HepG2 (cell line): ENCODE measurements around the gene LRGUK. TPM values are rescaled to one million over a fixed set of nuclear protein-coding genes. Genes with fewer than 3 reads are reported as not detected.

ENCODE experiments used
- ATAC-seq: fragments of 200-7000 bp; cut with Tn5 transposase; 3 replicates; pipeline ENCODE4 v1.9.1; 2020; ENCODE audit warnings: mild to moderate bottlenecking, moderate library complexity
- BruUV-seq: library from RNA; stranded (reverse); fragments of 400-500 nt; replicated peaks from 2 replicates; lab custom pipeline; 2021; lab: Mats Ljungman, UMichigan
- CTCF ChIA-PET: fragments of 300-600 bp; formaldehyde crosslinking; extraction: SDS; loops from one replicate; lab custom pipeline; 2021; ENCODE audit warnings: low total read pairs, inconsistent platforms, low intra/inter-chr PET ratio; lab: Yijun Ruan, JAX
- POLR2A ChIA-PET: fragments of 350-600 bp; sonication (Branson Sonifier 250); formaldehyde crosslinking; loops from one replicate; lab custom pipeline; 2020; ENCODE audit warnings: antibody characterized with exemption, inconsistent platforms; lab: Yijun Ruan, JAX
- DNase-seq: peaks from one replicate; pipeline ENCODE4 v3.0.0-alpha.2; 2015; ENCODE audit warnings: low spot score
- FAIRE-seq: peaks from 3 replicates; lab custom pipeline; 2011; peaks lifted over from hg19 to GRCh38; lab: Jason Lieb, UNC
- H2AFZ ChIP-seq: one replicate; pipeline ENCODE4 v1.6.1; 2011; ENCODE audit warnings: low read length, inconsistent platforms
- H3K27ac ChIP-seq: fragments of 300-600 bp; 3 replicates; pipeline ENCODE4 v1.8.0; 2011; ENCODE audit warnings: mixed run types, mild to moderate bottlenecking, mixed read lengths, low read length, inconsistent platforms; ENCODE audit not compliant: insufficient read depth; ENCODE audit errors: extremely low read length
- H3K27me3 ChIP-seq, 2 experiments: fragments of 200-600 bp in 1 of 2; 2 replicates in 1 of 2; 3 replicates in 1 of 2; pipeline versions ENCODE4 v1.6.0 to v1.8.0; 2011; ENCODE audit warnings: low read length in 2 of 2, mild to moderate bottlenecking in 2 of 2, moderate library complexity in 2 of 2, inconsistent platforms in 1 of 2; ENCODE audit not compliant: insufficient read depth in 2 of 2, control insufficient read depth in 1 of 2
- H3K36me3 ChIP-seq, 2 experiments: fragments of 200-600 bp in 1 of 2; replicated peaks in 1 of 2; 2 replicates in 1 of 2; 3 replicates in 1 of 2; pipeline versions ENCODE4 v1.5.1 to v1.8.0; 2011; ENCODE audit warnings: low read length in 2 of 2, inconsistent platforms in 1 of 2; ENCODE audit not compliant: insufficient read depth in 2 of 2, control insufficient read depth in 1 of 2
- H3K4me1 ChIP-seq: 2 replicates; pipeline ENCODE4 v1.5.1; 2012; ENCODE audit warnings: low read length, inconsistent platforms; ENCODE audit not compliant: insufficient read depth
- H3K4me2 ChIP-seq: 2 replicates; pipeline ENCODE4 v1.6.0; 2011; ENCODE audit warnings: low read depth, low read length, inconsistent platforms
- H3K4me3 ChIP-seq, 3 experiments: fragments of 200-600 bp in 1 of 3; sonication (generic), shearing (Covaris generic) in 1 of 3; replicated peaks in 1 of 3; 2 replicates each; pipeline ENCODE4 v1.5.1; 2011 to 2016; ENCODE audit warnings: low read length in 3 of 3, inconsistent platforms in 2 of 3, low read depth in 2 of 3, mild to moderate bottlenecking in 2 of 3, control low read depth in 1 of 3, mixed read lengths in 1 of 3; ENCODE audit not compliant: insufficient read depth in 1 of 3
- H3K79me2 ChIP-seq: one replicate; pipeline ENCODE4 v1.6.1; 2011; ENCODE audit warnings: low read length, inconsistent platforms; ENCODE audit not compliant: insufficient read depth
- H3K9ac ChIP-seq: 2 replicates; pipeline ENCODE4 v1.6.0; 2011; ENCODE audit warnings: mild to moderate bottlenecking, low read depth, low read length, inconsistent platforms; ENCODE audit not compliant: insufficient read depth
- H3K9me3 ChIP-seq: 2 replicates; pipeline ENCODE4 v1.5.1; 2012; ENCODE audit warnings: mild to moderate bottlenecking, low read length
- H4K20me1 ChIP-seq: 2 replicates; pipeline ENCODE4 v1.6.0; 2011; ENCODE audit warnings: inconsistent platforms, mild to moderate bottlenecking, low read length, moderate library complexity; ENCODE audit not compliant: insufficient read depth
- HDAC2 ChIP-seq: sonication (generic); formaldehyde crosslinking; IDR thresholded peaks from 2 replicates; pipeline ENCODE4 v1.4.0; 2020; ENCODE audit warnings: missing genetic modification reagents
- NR1H2 ChIP-seq: sonication (generic); formaldehyde crosslinking; IDR thresholded peaks from 2 replicates; pipeline ENCODE4 v1.8.1; 2022; ENCODE audit warnings: low read depth, missing genetic modification reagents, borderline replicate concordance
- RNF219 ChIP-seq: sonication (generic); formaldehyde crosslinking; IDR thresholded peaks from 2 replicates; pipeline ENCODE4 v1.5.0; 2020; ENCODE audit warnings: mild to moderate bottlenecking, missing genetic modification reagents
- TFAP4 ChIP-seq: sonication (generic); IDR thresholded peaks from 2 replicates; pipeline ENCODE4 v1.6.1; 2016; ENCODE audit warnings: low read depth, borderline replicate concordance
- ZNF343 ChIP-seq: sonication (generic); formaldehyde crosslinking; IDR thresholded peaks from 2 replicates; pipeline ENCODE4 v1.4.0; 2020; ENCODE audit warnings: mild to moderate bottlenecking, missing genetic modification reagents
- ZNF660 ChIP-seq: sonication (generic); formaldehyde crosslinking; IDR thresholded peaks from 2 replicates; pipeline ENCODE4 v1.5.1; 2020; ENCODE audit warnings: mild to moderate bottlenecking, low read depth, missing genetic modification reagents, borderline replicate concordance
- WGBS: methylation state at CpG from one replicate; pipeline ENCODE4 v1.1.6; 2017; ENCODE audit warnings: low lambda C conversion rate; 5-methylcytosine and 5-hydroxymethylcytosine counted together
- in situ Hi-C: cut with HindIII; loops from 2 replicates; pipeline ENCODE4 v1.10.0; 2017; ENCODE audit warnings: low pct_unique_long_range_greater_than_20kb; ENCODE audit not compliant: extremely low pct_ligation_motif_present
- intact Hi-C: fragments of 100-400 bp; cut with micrococcal nuclease; formaldehyde crosslinking; loops from one replicate; pipeline ENCODE4 v1.10.0; 2022; ENCODE audit not compliant: unreplicated experiment
- polyA plus RNA-seq, 8 experiments: library from polyadenylated mRNA; depleted of rRNA in 3 of 8; stranded (reverse) in 7 of 8; unstranded in 1 of 8; fragments of >200 nt; fragmentation: Illumina TruSeq in 4 of 8; extraction: Trizol in 4 of 8; gene quantifications; 2 replicates each; pipeline versions ENCODE4 v1.2.1 to v1.2.3, GENCODE V29; 2011 to 2016; ENCODE audit warnings: low read depth in 4 of 8, missing spikeins in 1 of 8, mixed read lengths in 1 of 8; ENCODE audit not compliant: insufficient read depth in 1 of 8
- total RNA-seq, 5 experiments: library from RNA; depleted of rRNA; stranded (reverse); fragments of >200 nt; fragmentation: Illumina TruSeq; extraction: Trizol; gene quantifications; 2 replicates each; pipeline ENCODE4 v1.2.3, GENCODE V29; 2016; ENCODE audit warnings: low read depth in 1 of 5

LRGUK gene
- total and polyA plus RNA-seq, 2 of the 13 experiments (the other 11 are each of a cell fraction or from before 2014, with no cell fraction given) = 0.18 to 0.20 TPM

- WGBS = 23% methylated on average over 2 of the region's 2 CpGs
- in situ Hi-C loops = no loop called here
Measured at GRCh38 chr7:134246761-134247160, 119.6 kb downstream of the LRGUK start.

More at GRCh38 chr7:134246761-134247160, 119.6 kb downstream of the LRGUK start:
- no peak overlapping the region for H3K4me3 ChIP-seq
- intact Hi-C loops = no loop called here
- no peak for TF ChIP-seq HDAC2
- no peak for TF ChIP-seq TFAP4
- no peak for TF ChIP-seq RNF219 (CRISPR knock-in tag)
- no peak for TF ChIP-seq ZNF660 (CRISPR knock-in tag)
- no peak for TF ChIP-seq NR1H2 (CRISPR knock-in tag)
- TF ChIP-seq ZNF343 (CRISPR knock-in tag) = no peak
- no peaks in the 10 kb centered on the region for H3K36me3 ChIP-seq
- no peak overlapping the region for H2AFZ ChIP-seq
- H3K27me3 ChIP-seq = peaks cover 0 to 12% of the 10 kb centered on the region in 2 experiments; a peak in 1 of 5 replicates
- no peaks in the 10 kb centered on the region for H4K20me1 ChIP-seq
- ChIA-PET POLR2A (no interaction called here), CTCF (no interaction called here)
- H3K9me3 ChIP-seq = no peaks in the 10 kb centered on the region
- H3K27ac ChIP-seq = no peak overlapping the region
- no peak for ATAC-seq
- FAIRE-seq = no peak
- no TSS peak for BruUV-seq
- no peak overlapping the region for H3K4me2 ChIP-seq
- H3K79me2 ChIP-seq = no peaks in the 10 kb centered on the region
- no peak for DNase-seq
- H3K9ac ChIP-seq = no peak overlapping the region
- no peaks in the 10 kb centered on the region for H3K4me1 ChIP-seq
